GM12892 (cell line): ENCODE data around the gene RDH5.
"Not testable (repeated sequence)": the region's sequence is repeated elsewhere in the genome, so short reads cannot be mapped to it uniquely, and the experiment has no call there.

Experiments used
- DNase-seq: peaks from one replicate; pipeline ENCODE4 v3.0.0; 2011; ENCODE audit not compliant: insufficient read length
- FAIRE-seq: peaks from 2 replicates; lab custom pipeline; 2011; peaks lifted over from hg19 to GRCh38; lab: Jason Lieb, UNC
- POLR2A ChIP-seq: IDR thresholded peaks from 2 replicates; pipeline ENCODE4 v1.6.1; 2011; ENCODE audit warnings: low read depth, low read length, control low read depth
- POLR2AphosphoS5 ChIP-seq: IDR thresholded peaks from 2 replicates; pipeline ENCODE4 v1.6.1; 2011; ENCODE audit warnings: low read depth, low read length, control low read depth
- TAF1 ChIP-seq: IDR thresholded peaks from 2 replicates; pipeline ENCODE4 v1.6.1; 2011; ENCODE audit warnings: low read depth, mild to moderate bottlenecking, control low read depth, low read length, borderline replicate concordance

Gene RDH5

DNA sequence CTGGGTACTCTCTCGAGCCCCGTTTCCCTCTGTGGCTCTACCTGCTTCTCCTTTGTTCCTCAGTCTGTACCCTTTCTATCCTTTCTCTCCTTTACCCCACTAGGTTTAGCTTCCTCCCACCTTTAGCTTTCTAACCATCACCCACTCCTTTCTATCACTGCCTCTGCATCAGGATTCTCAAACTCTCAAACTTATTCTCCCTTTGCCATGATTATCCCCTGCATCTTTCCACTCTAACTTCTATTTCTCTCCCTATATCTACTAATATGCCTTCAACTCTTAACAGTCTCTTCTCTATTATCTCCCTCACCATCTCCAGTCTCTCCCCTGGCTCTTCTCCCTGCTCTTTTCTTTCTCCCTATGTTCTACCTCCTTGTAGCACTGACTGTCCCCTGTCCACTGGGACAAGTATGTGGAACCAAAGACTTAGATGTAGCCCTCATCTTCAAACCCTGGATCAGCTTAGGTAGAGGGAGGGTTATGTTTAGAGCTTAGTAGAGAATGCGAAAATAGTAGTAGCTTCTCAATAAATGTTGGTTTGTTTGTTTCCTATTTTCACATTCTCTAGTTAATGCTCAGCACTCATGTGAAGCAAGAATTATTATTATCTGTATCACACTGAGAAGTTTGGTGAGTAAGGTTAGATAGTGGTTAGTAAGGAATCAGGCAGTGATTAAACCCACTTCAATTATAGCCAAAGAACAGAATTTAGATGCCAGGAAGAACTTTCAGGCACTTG is 26.1 kb downstream of the RDH5 start:
- DNase-seq: no peak
- no peak for FAIRE-seq
- TF ChIP-seq POLR2AphosphoS5 (no peak), TAF1 (no peak), POLR2A (no peak)

DNA sequence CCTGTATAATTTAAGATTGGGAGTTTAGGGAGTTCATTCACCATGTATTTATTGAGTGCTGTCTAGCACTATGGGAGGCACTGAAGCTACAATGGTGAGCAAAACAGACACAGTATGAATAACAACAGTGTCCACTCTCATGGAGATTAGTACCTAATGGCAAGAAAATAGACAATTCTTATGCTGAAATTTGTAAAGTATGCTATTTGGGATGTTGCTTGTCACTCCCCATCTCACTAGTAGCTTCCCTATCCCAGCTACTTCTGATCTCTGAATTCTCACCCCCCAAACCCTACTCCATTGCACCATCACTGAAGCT is 26.7 kb downstream of the RDH5 start:
- no peak for FAIRE-seq
- TF ChIP-seq POLR2AphosphoS5 (no peak), POLR2A (no peak), TAF1 (no peak)
- no peak for DNase-seq

DNA sequence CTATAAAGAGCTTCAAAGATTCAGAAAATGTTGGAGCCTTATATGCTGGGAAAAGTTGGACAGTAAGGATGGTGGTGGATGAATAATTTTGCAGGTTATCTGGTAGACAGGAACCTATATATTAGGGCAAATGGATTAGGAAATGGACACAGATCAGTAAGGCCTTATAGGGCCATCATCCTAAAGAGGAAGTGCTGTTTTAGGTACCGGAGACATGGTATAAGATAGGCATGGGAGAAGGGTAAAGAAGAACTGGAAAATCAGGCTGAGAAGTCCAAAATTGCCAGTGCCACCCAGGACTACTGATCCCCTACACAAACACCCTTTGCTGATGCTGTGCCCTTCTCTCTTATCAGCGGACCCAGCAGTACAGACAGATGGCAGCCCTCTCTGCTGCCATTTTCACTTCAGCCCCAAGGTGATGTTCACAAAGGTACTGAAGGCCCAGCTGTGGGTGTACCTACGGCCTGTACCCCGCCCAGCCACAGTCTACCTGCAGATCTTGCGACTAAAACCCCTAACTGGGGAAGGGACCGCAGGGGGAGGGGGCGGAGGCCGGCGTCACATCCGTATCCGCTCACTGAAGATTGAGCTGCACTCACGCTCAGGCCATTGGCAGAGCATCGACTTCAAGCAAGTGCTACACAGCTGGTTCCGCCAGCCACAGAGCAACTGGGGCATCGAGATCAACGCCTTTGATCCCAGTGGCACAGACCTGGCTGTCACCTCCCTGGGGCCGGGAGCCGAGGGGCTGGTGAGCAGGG is 28.2 kb downstream of the RDH5 start:
- FAIRE-seq (no peak), DNase-seq (no peak)
- no peak for TF ChIP-seq POLR2AphosphoS5
- no peak for TF ChIP-seq TAF1
- TF ChIP-seq POLR2A: no peak

DNA sequence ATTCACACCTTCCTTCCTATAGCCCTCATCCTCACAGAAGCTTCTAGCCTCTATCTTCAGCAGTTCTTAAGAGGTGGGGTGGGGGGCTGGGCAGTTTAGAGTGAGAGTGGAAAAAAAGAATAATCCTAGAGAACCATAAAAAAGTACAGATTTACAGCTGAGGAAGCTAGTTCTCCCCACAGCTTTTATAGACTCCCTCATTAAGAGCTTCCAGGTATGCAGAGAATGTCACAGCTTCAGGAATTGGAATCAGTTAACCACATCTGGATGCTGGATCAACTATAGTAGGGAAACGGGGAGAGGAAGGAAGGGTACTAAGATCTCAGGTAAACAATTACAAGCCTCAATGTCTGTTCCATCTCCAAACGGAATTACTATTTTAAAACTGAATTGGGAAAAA is 35.1 kb downstream of the RDH5 start:
- DNase-seq (no peak), FAIRE-seq (no peak)
- no peak for TF ChIP-seq TAF1
- no peak for TF ChIP-seq POLR2AphosphoS5
- TF ChIP-seq POLR2A: no peak

DNA sequence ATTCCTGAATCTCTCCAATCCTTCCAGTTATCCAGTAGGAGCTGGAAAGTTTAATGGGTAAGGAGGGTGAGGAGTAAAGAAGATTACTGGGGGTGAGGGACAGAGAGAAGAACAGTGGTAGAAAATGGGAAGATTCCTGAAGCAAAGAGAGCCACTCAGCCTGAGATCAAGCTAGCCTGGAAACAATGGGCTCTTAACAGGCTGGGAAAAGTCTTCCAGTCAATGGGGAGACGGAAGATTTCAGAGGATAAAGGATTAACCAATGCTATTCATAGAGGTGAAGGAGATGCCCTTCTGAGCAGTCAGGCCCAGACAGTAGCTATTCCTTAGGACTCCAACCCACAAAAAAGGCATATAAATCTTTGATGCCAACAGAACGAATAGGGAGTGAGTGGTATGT is 37.5 kb downstream of the RDH5 start:
- DNase-seq (no peak), FAIRE-seq (no peak)
- no peak for TF ChIP-seq POLR2A
- TF ChIP-seq POLR2AphosphoS5: no peak
- no peak for TF ChIP-seq TAF1

DNA sequence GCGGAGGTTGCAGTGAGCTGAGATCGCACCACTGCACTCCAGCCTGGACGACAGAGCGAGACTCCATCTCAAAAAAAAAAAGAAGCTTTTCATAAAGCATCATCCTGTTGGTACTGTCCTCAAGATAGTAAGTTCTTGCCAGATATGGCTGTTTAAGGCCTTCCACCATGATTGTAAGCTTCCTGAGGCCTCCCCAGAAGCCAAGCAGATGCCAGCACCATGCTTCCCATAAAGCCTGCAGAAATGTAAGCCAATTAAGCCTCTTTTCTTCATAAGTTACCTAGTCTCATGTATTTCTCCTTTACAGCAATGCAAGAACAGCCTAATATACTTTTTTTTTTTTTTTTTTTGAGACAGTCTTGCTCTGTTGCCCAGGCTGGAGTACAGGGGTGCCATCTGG is 38.4 kb downstream of the RDH5 start:
- not testable (repeated sequence) for FAIRE-seq, DNase-seq

DNA sequence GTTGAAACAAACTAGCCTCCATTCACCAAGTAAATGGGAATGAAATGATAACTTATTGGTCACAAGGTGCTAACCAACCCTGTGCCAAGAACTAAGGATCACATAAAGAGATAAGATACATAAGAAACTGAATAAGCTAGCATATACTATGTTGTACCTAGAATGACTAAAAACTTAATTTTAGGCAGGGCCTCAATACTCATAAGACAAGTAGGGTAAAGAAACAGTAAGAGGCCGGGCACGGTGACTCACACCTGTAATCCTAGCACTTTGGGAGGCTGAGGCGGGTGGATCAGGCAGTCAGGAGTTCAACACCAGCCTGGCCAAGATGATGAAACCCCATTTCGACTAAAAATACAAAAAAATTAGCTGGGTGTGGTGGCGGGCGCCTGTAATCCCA is 40.5 kb downstream of the RDH5 start:
- no peak for FAIRE-seq
- no peak for TF ChIP-seq POLR2AphosphoS5
- no peak for TF ChIP-seq POLR2A
- TF ChIP-seq TAF1: no peak
- no peak for DNase-seq

DNA sequence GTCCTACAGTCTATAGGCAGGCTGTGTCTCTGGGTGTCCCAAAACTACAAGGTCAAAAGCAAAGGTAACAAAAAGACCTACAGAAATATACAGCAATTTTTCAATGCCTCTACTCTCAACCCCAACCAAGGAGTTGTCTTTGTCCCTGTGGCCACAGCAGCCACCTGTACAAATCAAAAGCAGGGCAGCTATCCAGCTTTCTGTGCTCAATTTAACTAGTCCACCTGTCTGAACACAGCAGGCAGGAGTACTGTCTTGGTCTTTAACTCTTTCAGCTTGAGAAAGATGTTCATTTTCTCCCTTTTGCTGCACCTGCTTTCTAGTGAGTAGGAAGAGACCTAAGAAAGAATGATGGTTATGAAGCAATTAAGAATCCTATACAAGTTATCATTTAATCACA is 42.5 kb downstream of the RDH5 start:
- DNase-seq (no peak), FAIRE-seq (no peak)

DNA sequence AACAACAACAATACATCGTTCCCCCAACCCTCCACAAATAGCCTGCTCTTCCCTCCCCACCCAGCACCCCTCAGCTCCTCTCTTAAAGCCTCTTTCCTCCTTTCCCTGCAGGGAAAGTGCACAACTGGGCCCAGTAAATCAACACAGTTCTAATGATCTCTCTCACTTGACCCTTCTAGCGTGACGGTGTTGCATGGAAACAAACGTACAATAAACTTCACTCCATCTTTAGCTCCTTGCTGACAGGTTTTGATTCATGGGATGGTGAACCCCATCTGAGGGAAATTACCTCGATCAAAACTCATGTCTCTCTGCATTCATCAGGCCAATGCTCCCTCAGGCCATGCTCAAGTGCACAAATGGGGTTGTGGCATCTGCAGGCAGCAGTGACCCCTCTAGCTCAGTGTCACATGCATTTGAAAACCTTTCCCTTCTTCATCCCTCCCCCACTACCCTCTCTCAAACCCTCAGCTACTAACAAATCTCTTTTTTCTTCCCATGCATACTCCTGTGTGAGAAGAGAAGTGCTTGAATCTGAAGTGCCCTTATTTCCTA is 45.6 kb downstream of the RDH5 start:
- DNase-seq: no peak
- no peak for TF ChIP-seq TAF1
- TF ChIP-seq POLR2AphosphoS5: no peak
- no peak for TF ChIP-seq POLR2A
- FAIRE-seq: no peak

More for the DNA sequence above, 42.5 kb downstream of the RDH5 start:
- TF ChIP-seq POLR2AphosphoS5 (no peak), TAF1 (no peak), POLR2A (no peak)

DNA sequence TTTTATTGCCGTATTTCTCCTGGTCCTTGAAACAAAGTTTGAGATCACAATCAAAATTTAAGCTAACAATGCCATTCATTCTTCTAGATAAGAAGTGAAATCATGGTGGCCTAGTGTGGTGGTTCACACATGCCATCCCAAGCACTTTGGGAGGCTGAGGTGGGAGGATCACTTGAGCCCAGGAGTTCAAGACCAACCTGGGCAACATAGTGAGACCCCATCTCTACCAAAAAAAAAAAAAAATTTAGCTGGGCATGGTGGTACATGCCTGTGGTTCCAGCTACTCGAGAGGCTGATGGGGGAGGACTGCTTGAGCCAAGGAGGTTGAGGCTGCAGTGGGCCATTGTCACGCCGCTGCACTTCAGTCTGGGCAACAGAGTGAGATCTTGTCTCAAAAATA is 47.0 kb downstream of the RDH5 start:
- DNase-seq (no peak), FAIRE-seq (no peak)
- TF ChIP-seq TAF1: no peak
- TF ChIP-seq POLR2A: no peak
- no peak for TF ChIP-seq POLR2AphosphoS5

DNA sequence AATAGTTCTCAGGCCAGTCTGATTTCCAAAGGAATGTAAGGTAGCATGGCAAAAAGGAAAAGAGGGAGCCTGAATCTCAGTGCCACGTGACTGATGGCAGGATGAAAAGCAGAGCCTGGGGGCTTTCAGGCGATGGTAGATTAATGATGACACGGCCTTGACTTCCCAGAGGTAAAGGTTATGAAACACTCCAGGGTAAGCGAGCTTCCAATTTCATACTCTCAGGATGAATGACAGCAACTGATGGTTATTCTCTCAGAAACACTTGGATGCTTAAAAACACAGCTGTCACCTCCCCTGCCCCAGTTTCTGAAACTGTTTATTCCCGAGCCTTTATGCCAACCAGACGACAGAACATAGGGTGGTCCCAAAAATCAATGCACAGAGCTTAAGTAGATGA is 51.5 kb downstream of the RDH5 start:
- DNase-seq: no peak
- no peak for FAIRE-seq
- no peak for TF ChIP-seq POLR2AphosphoS5
- no peak for TF ChIP-seq TAF1
- no peak for TF ChIP-seq POLR2A
